HEK293 (cell line): ENCODE results near the gene ZNF385C.

Source experiments
- CTCF ChIA-PET: fragments of 350-600 bp; formaldehyde crosslinking; extraction: SDS; loops from one replicate; lab custom pipeline; 2021; ENCODE audit warnings: antibody characterized with exemption; lab: Yijun Ruan, JAX
- POLR2A ChIA-PET: fragments of 300-600 bp; formaldehyde crosslinking; extraction: SDS; loops from one replicate; lab custom pipeline; 2020; ENCODE audit warnings: antibody characterized with exemption, inconsistent platforms; lab: Yijun Ruan, JAX
- H3K27ac ChIP-seq: fragments of 200-500 bp; sonication (Bioruptor generic); 2 replicates; pipeline ENCODE4 v1.5.1; 2014; ENCODE audit warnings: low read depth, low read length, control low read depth, inconsistent platforms; ENCODE audit errors: extremely low read depth
- H3K36me3 ChIP-seq, 2 experiments: fragments of 200-500 bp in 1 of 2; sonication (Bioruptor generic) in 1 of 2; 1 replicate in 1 of 2; 2 replicates in 1 of 2; pipeline ENCODE4 v1.5.1; 2014 to 2017; ENCODE audit warnings: inconsistent platforms in 2 of 2, low read length in 2 of 2; ENCODE audit not compliant: control insufficient read depth in 2 of 2, insufficient read depth in 1 of 2
- H3K4me1 ChIP-seq: fragments of 200-500 bp; sonication (Bioruptor generic); 2 replicates; pipeline ENCODE4 v1.5.1; 2014; ENCODE audit warnings: mild to moderate bottlenecking, low read length, inconsistent platforms; ENCODE audit not compliant: control insufficient read depth, insufficient read depth
- H3K4me3 ChIP-seq: 2 replicates; pipeline ENCODE4 v1.5.1; 2011; ENCODE audit warnings: low read depth, mild to moderate bottlenecking, control low read depth, low read length, moderate library complexity
- H3K9me3 ChIP-seq: fragments of 200-500 bp; sonication (Bioruptor generic); 2 replicates; pipeline ENCODE4 v1.5.1; 2014; ENCODE audit warnings: low read depth, low read length, inconsistent platforms; ENCODE audit not compliant: control insufficient read depth, insufficient read depth
- EGR2 ChIP-seq: fragments of 450-650 bp; formaldehyde crosslinking; IDR thresholded peaks from 2 replicates; pipeline ENCODE4 v1.5.1; 2016; ENCODE audit warnings: low read depth, missing biosample characterization, missing genetic modification characterization
- SCRT1 ChIP-seq: fragments of 450-650 bp; formaldehyde crosslinking; IDR thresholded peaks from 2 replicates; pipeline ENCODE4 v1.5.1; 2016; ENCODE audit warnings: missing biosample characterization, missing genetic modification characterization, borderline replicate concordance
- ZBTB20 ChIP-seq: fragments of 450-650 bp; formaldehyde crosslinking; IDR thresholded peaks from 2 replicates; pipeline ENCODE4 v1.5.1; 2016; ENCODE audit warnings: missing biosample characterization, missing genetic modification characterization
- ZFHX2 ChIP-seq: fragments of 450-650 bp; formaldehyde crosslinking; conservative IDR thresholded peaks from 2 replicates; pipeline ENCODE4 v1.5.1; 2016; ENCODE audit warnings: missing biosample characterization, missing genetic modification characterization
- ZIC2 ChIP-seq: fragments of 450-650 bp; formaldehyde crosslinking; IDR thresholded peaks from 2 replicates; pipeline ENCODE4 v1.5.1; 2016; ENCODE audit warnings: missing biosample characterization, missing genetic modification characterization
- ZNF121 ChIP-seq: fragments of 450-650 bp; formaldehyde crosslinking; IDR thresholded peaks from 2 replicates; pipeline ENCODE4 v1.5.1; 2016; ENCODE audit warnings: missing biosample characterization, missing genetic modification characterization
- ZNF174 ChIP-seq: fragments of 450-650 bp; formaldehyde crosslinking; IDR thresholded peaks from 2 replicates; pipeline ENCODE4 v1.5.0; 2017; ENCODE audit warnings: missing biosample characterization, mild to moderate bottlenecking, missing genetic modification characterization
- ZNF366 ChIP-seq: fragments of 450-650 bp; formaldehyde crosslinking; conservative IDR thresholded peaks from 2 replicates; pipeline ENCODE4 v1.5.1; 2016; ENCODE audit warnings: missing biosample characterization, missing genetic modification characterization
- ZNF426 ChIP-seq: fragments of 450-650 bp; formaldehyde crosslinking; IDR thresholded peaks from 2 replicates; pipeline ENCODE4 v1.5.1; 2017; ENCODE audit warnings: missing biosample characterization, missing genetic modification characterization, mild to moderate bottlenecking, inconsistent platforms, moderate library complexity
- ZNF544 ChIP-seq: fragments of 450-650 bp; formaldehyde crosslinking; IDR thresholded peaks from 2 replicates; pipeline ENCODE4 v1.5.0; 2017; ENCODE audit warnings: missing biosample characterization, missing genetic modification characterization
- ZNF558 ChIP-seq: fragments of 450-650 bp; formaldehyde crosslinking; IDR thresholded peaks from 2 replicates; pipeline ENCODE4 v1.5.1; 2016; ENCODE audit warnings: missing biosample characterization, missing genetic modification characterization
- ZNF561 ChIP-seq: fragments of 450-650 bp; IDR thresholded peaks from 2 replicates; pipeline ENCODE4 v1.5.1; 2018; ENCODE audit warnings: missing biosample characterization, missing genetic modification characterization, borderline replicate concordance
- ZNF654 ChIP-seq: fragments of 450-650 bp; formaldehyde crosslinking; IDR thresholded peaks from 2 replicates; pipeline ENCODE4 v1.5.1; 2016; ENCODE audit warnings: low read depth, missing biosample characterization, missing genetic modification characterization
- ZNF707 ChIP-seq: fragments of 450-650 bp; formaldehyde crosslinking; IDR thresholded peaks from 2 replicates; pipeline ENCODE4 v1.5.1; 2016; ENCODE audit warnings: missing biosample characterization, missing genetic modification characterization
- ZNF777 ChIP-seq: fragments of 450-650 bp; formaldehyde crosslinking; IDR thresholded peaks from 2 replicates; pipeline ENCODE4 v1.5.1; 2017; ENCODE audit warnings: missing biosample characterization, missing genetic modification characterization, borderline replicate concordance
- ZSCAN23 ChIP-seq: fragments of 450-650 bp; formaldehyde crosslinking; IDR thresholded peaks from 2 replicates; pipeline ENCODE4 v1.5.1; 2016; ENCODE audit warnings: missing biosample characterization, missing genetic modification characterization
- TF ChIP-seq, protein P1 (sequence below): fragments of 450-650 bp; IDR thresholded peaks from 2 replicates; pipeline ENCODE4 v1.5.1; 2018; ENCODE audit warnings: missing biosample characterization, missing genetic modification characterization
- TF ChIP-seq, protein P2 (sequence below): fragments of 450-650 bp; formaldehyde crosslinking; IDR thresholded peaks from 2 replicates; pipeline ENCODE4 v1.5.1; 2017; ENCODE audit warnings: missing biosample characterization, missing genetic modification characterization
- TF ChIP-seq, protein P3 (sequence below): fragments of 450-650 bp; formaldehyde crosslinking; IDR thresholded peaks from 2 replicates; pipeline ENCODE4 v1.5.1; 2017; ENCODE audit warnings: missing biosample characterization, missing genetic modification characterization

Gene ZNF385C

DNA sequence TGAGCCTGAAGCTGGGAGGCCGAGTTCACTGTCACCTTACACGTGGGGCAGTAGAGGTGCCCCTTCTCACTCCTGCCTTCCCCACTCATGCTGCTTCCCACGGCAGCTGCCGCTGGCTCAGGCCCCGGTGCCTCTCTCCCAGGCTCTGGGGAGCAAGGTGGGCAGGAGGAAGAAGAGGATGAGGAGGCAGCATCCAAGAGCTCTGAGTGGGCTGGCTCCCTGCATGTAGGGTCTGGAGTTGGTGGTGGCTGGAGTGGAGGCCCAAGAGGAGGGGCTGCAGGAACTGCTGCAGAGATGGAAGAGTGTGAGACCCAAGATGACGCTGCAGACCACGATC, 69.5 kb downstream of the ZNF385C start:
- no peak overlapping the region for H3K27ac ChIP-seq
- ChIA-PET CTCF (interaction anchor here (0.6 to 7.0 kb wide), 13 partner anchors 8 to 208 kb away, joined by 3 to 85 read pairs (median 4); partner anchors contain the start of genes C17orf113, DNAJC7, NKIRAS2 and ZNF385C), POLR2A (interaction anchor here (5.5 kb wide), 1 partner anchor 11 kb away, joined by 50 read pairs; the partner anchor contains the start of genes DNAJC7 and NKIRAS2)
- no peaks in the 10 kb centered on the region for H3K9me3 ChIP-seq
- no peak overlapping the region for H3K4me3 ChIP-seq
- TF ChIP-seq EGR2 (peak; percentile 39), ZFHX2 (0 out of 2 replicates have a peak, but pooled peaks have one; percentile 18), ZIC2 (tag by site-specific recombination) (no peak)
- TF ChIP-seq, protein P1, sequence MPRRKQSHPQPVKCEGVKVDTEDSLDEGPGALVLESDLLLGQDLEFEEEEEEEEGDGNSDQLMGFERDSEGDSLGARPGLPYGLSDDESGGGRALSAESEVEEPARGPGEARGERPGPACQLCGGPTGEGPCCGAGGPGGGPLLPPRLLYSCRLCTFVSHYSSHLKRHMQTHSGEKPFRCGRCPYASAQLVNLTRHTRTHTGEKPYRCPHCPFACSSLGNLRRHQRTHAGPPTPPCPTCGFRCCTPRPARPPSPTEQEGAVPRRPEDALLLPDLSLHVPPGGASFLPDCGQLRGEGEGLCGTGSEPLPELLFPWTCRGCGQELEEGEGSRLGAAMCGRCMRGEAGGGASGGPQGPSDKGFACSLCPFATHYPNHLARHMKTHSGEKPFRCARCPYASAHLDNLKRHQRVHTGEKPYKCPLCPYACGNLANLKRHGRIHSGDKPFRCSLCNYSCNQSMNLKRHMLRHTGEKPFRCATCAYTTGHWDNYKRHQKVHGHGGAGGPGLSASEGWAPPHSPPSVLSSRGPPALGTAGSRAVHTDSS (tag by site-specific recombination): peak; percentile 82
- no peaks in the 10 kb centered on the region for H3K4me1 ChIP-seq
- peaks cover 3 to 22% of the 10 kb centered on the region in 2 experiments; a peak in 2 of 3 replicates for H3K36me3 ChIP-seq

DNA sequence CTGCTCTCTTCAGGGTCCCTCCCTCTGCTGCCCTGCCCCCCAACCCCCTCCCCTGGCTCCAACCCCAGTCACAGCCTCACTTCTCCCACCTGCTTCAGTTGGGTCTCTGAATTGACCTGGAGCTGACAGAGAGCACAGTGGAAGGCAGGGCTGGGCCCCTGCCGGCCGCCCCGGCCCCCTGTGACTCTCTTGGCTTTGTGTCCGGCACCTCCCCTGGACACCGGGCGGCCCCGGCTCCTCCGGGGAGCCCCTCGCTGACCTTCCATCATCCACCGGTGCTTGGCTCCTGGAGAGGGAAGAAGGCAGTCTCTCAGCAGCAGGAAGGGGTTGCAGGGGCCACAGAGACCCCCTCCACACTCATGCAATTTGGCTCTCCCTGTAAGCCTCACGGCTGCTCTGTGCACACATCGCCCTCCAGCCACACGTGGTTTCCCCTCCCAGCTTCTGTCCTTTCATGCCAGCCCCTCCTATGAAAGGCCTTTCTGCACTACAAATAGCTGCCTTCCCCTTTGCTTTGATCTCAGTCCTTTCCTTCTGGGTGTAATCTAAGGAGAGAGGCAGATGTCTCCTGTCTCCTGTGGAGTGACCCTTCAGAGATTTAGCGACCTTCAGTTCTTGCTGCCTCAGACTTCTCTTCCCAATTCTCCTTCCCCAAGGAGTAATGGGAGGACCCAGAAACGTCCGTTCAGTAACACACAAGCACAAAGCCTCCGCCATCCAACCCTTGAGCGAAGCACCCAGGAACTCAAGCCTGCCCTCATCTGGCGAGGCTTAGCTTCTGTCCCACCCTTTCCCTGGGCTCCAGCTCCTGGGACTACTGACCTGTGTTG, 70.1 kb downstream of the ZNF385C start:
- H3K27ac ChIP-seq: no peak overlapping the region
- TF ChIP-seq ZNF121 (tag by site-specific recombination) (no peak), ZNF426 (tag by site-specific recombination) (no peak), ZSCAN23 (no peak), ZNF777 (tag by site-specific recombination) (no peak), ZNF561 (tag by site-specific recombination) (no peak), ZNF174 (tag by site-specific recombination) (no peak), ZNF654 (tag by site-specific recombination) (0 out of 2 replicates have a peak, but pooled peaks have one; percentile 15), SCRT1 (tag by site-specific recombination) (no peak), ZNF558 (no peak), ZNF366 (tag by site-specific recombination) (no peak), ZNF544 (no peak), ZNF707 (no peak), ZBTB20 (tag by site-specific recombination) (no peak), ZIC2 (tag by site-specific recombination) (0 out of 2 replicates have a peak, but pooled peaks have one; percentile 8)
- TF ChIP-seq, protein P1 (tag by site-specific recombination): no peak
- TF ChIP-seq, protein P2, sequence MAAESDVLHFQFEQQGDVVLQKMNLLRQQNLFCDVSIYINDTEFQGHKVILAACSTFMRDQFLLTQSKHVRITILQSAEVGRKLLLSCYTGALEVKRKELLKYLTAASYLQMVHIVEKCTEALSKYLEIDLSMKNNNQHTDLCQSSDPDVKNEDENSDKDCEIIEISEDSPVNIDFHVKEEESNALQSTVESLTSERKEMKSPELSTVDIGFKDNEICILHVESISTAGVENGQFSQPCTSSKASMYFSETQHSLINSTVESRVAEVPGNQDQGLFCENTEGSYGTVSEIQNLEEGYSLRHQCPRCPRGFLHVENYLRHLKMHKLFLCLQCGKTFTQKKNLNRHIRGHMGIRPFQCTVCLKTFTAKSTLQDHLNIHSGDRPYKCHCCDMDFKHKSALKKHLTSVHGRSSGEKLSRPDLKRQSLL: 0 out of 2 replicates have a peak, but pooled peaks have one; percentile 13
- TF ChIP-seq, protein P3, sequence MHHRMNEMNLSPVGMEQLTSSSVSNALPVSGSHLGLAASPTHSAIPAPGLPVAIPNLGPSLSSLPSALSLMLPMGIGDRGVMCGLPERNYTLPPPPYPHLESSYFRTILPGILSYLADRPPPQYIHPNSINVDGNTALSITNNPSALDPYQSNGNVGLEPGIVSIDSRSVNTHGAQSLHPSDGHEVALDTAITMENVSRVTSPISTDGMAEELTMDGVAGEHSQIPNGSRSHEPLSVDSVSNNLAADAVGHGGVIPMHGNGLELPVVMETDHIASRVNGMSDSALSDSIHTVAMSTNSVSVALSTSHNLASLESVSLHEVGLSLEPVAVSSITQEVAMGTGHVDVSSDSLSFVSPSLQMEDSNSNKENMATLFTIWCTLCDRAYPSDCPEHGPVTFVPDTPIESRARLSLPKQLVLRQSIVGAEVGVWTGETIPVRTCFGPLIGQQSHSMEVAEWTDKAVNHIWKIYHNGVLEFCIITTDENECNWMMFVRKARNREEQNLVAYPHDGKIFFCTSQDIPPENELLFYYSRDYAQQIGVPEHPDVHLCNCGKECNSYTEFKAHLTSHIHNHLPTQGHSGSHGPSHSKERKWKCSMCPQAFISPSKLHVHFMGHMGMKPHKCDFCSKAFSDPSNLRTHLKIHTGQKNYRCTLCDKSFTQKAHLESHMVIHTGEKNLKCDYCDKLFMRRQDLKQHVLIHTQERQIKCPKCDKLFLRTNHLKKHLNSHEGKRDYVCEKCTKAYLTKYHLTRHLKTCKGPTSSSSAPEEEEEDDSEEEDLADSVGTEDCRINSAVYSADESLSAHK (tag by site-specific recombination): no peak
- no peaks in the 10 kb centered on the region for H3K4me1 ChIP-seq
- no peak overlapping the region for H3K4me3 ChIP-seq
- ChIA-PET POLR2A (interaction anchor here (0.7 to 5.5 kb wide), 3 partner anchors 10 to 23 kb away, joined by 3 to 50 read pairs (median 3); partner anchors contain the start of genes DNAJC7 and NKIRAS2), CTCF (interaction anchor here (0.6 to 7.0 kb wide), 13 partner anchors 9 to 697 kb away, joined by 3 to 85 read pairs (median 4); partner anchors contain the start of genes C17orf113, DNAJC7, NKIRAS2 and ZNF385C)
- H3K36me3 ChIP-seq: peaks cover 8 to 28% of the 10 kb centered on the region in 2 experiments; a peak in 2 of 3 replicates
- no peaks in the 10 kb centered on the region for H3K9me3 ChIP-seq
